SH-SY5Y (cell line): Measurements from ENCODE around the gene ST3GAL6.

Experiments
- GATA2 ChIP-seq: IDR thresholded peaks from 2 replicates; pipeline ENCODE4 v1.6.1; 2011; ENCODE audit warnings: mild to moderate bottlenecking, low read depth, low read length
- GATA3 ChIP-seq: IDR thresholded peaks from 2 replicates; pipeline ENCODE4 v1.6.1; 2011; ENCODE audit warnings: low read depth, mild to moderate bottlenecking, low read length, moderate library complexity

ST3GAL6 gene

GRCh38 chr3:98754483-98754882 is 8.7 kb upstream of the ST3GAL6 start:
- TF ChIP-seq GATA3, result no peak
- no peak for TF ChIP-seq GATA2

DNA sequence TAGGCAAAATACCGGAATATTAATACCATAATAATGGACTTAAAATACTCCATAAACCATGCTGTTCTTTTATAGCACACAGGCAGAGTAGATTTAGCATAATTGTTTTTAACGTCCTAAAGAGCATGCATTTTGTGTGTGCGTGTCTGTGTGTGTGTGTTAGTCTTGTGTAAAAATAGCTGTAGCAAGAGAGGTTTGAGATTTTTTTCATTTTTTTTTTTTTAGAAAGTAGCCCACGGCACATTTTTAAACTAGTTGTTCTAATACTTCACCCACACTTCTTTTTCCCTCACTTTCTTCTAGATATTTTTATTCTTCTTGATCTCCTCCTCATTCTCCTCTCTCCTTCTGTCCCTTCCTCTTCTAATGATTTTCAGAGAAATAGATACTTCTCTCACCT is 7.5 kb upstream of the ST3GAL6 start:
- TF ChIP-seq GATA2 (no peak), GATA3 (no peak)

GRCh38 chr3:98759629-98760028 is 3.5 kb upstream of the ST3GAL6 start:
- TF ChIP-seq GATA3, result no peak
- TF ChIP-seq GATA2, result no peak

- TF ChIP-seq GATA2, result peak; percentile 39; the same call in 1 of the 2 replicates
- no peak for TF ChIP-seq GATA3
Measured at GRCh38 chr3:98761643-98762229, 1.4 kb upstream of the ST3GAL6 start.

GRCh38 chr3:98763819-98764418 is 779 bp downstream of the ST3GAL6 start:
- TF ChIP-seq GATA3, result no peak
- no peak for TF ChIP-seq GATA2

DNA sequence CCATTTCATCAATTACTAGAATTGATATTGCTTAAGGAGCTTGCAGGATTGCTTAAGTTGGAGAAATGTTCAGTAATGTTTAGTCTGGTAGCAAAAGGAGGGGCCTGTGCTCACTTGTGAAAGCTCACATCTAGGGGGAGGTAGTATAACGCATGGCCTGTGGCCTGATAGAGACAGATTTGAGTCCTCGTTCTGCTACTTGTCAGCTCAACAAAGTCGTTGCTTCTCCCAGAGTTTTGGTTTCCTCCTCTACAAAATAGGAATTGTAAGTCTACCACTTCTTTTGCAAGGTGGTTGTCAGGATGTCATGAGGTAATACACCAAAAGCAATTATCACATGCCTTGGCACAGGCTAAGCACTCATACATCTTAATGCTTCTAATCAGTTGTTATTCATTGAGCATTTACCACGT is 1.3 kb downstream of the ST3GAL6 start:
- TF ChIP-seq GATA2, result no peak
- no peak for TF ChIP-seq GATA3

GRCh38 chr3:98765721-98766120 is 2.6 kb downstream of the ST3GAL6 start:
- no peak for TF ChIP-seq GATA2
- TF ChIP-seq GATA3, result no peak

- TF ChIP-seq GATA3 (no peak), GATA2 (no peak)
Measured at GRCh38 chr3:98766924-98767323, 3.8 kb downstream of the ST3GAL6 start.

GRCh38 chr3:98768961-98769360 is 5.8 kb downstream of the ST3GAL6 start:
- TF ChIP-seq GATA3 (no peak), GATA2 (no peak)

- TF ChIP-seq GATA3 (no peak), GATA2 (no peak)
Measured at GRCh38 chr3:98769448-98769847, 6.3 kb downstream of the ST3GAL6 start.

GRCh38 chr3:98770261-98771039 is 7.3 kb downstream of the ST3GAL6 start:
- TF ChIP-seq GATA3 (no peak), GATA2 (no peak)

DNA sequence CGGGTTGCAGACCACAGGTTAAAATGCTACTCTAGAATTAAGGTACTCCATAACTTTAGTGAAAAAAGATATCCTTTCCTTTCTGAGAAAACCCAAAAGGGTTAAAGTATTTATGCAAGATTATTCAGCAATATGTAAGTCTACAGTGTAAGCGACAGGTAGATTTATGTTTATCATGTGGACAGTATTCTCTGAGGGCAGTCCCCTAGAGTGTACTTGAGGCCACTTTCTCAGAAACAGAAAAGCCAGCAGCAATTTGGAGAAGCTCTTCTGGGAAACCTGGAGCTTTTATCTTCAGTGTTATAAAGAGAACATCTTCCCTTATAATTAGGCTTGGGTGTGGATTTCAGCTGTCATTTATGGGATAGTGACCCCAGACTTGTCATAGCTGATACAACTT is 8.9 kb downstream of the ST3GAL6 start:
- no peak for TF ChIP-seq GATA2
- no peak for TF ChIP-seq GATA3

DNA sequence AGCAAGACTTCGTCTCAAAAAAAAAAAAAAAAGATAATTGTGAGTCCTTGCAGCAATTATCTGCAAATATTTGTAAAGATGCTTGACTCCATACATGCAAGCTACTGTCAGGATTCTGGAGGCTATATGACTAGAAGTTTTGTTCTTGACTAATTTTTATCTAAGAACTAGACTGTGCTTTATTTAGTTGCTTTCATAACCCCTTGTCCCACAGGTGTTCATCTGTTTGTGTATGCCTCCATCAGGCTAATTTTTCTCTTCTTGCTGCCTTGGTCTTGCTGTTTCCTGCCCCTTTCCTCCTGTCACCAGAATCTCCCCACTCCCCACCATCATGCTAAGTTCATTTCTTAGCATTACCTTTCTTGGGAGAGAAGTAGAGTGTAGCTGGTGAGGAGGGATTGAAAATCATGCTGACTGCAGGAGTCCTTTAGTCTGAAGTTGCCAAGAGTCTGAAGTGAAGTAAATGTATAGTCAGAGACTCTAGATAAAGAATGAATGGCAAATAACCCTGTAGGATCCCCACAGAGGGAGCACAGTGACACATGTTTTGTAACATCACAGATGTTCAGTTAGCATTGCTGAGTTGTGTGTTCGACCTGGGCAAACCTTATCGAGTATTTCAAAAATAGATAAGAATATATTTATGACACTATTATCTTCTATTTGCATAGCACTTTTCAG is 12.5 kb downstream of the ST3GAL6 start:
- TF ChIP-seq GATA3 (no peak), GATA2 (no peak)

- TF ChIP-seq GATA3, result no peak
- TF ChIP-seq GATA2, result no peak
Measured at GRCh38 chr3:98776140-98776493, 13.0 kb downstream of the ST3GAL6 start.

DNA sequence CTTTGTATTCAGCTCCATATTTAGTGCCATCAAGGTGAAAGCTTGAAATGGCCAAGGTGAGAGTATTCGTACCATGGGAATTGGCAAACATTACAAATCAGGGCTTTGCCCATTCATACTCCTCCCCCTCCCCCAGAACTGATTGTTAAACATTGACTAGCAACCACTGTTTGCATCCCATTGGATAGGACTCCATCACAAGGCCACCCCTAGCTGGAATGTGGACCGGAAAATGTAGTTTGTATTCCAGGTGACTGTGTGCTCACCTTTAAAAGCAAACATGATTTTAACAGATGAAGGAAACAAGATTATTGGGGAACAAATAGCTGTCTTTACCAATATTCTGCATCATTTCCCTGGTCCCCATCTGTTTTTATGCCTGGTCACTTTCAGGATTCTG is 14.1 kb downstream of the ST3GAL6 start:
- TF ChIP-seq GATA2 (no peak), GATA3 (no peak)
